HG02840 (cell line): ENCODE measurements around the gene ERVK3-1.
A peak's percentile ranks its signal among the peaks of the same experiment; 100 is the strongest.
"Not testable (repeated sequence)": the region's sequence is repeated elsewhere in the genome, so short reads cannot be mapped to it uniquely, and the experiment has no call there.

Experiments
- ATAC-seq: cut with Tn5 transposase; IDR thresholded peaks from one replicate; pipeline ENCODE4 v1.9.1; 2021; ENCODE audit warnings: mild to moderate bottlenecking, moderate library complexity, moderate number of reproducible peaks; ENCODE audit not compliant: unreplicated experiment, low FRiP score

Gene ERVK3-1

GRCh38 chr19:58338825-58339558 lies 33.8 kb downstream of the ERVK3-1 start:
- ATAC-seq: no peak

DNA sequence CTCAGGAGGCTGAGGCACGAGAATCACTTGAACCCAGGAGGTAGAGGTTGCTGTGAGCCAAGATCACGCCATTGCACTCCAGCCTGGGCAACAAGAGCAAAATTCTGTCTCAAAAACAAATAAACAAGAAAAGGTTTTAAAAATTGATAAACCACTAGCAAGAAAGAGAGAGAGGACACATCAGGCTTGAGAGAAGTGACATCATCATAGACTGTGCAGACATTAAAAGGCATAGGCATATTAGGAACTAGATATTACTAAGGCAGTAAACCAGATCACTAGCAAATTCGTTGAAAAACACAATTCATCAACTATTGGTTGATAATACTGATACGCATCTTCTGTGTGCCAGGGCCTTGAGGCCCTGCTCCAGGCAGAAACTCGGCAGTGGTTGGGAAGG lies 40.4 kb downstream of the ERVK3-1 start:
- ATAC-seq: no peak

GRCh38 chr19:58346961-58347929 lies 42.1 kb downstream of the ERVK3-1 start:
- ATAC-seq: peak; percentile 64

GRCh38 chr19:58348080-58348479 lies 42.9 kb downstream of the ERVK3-1 start:
- not testable (repeated sequence) for ATAC-seq

DNA sequence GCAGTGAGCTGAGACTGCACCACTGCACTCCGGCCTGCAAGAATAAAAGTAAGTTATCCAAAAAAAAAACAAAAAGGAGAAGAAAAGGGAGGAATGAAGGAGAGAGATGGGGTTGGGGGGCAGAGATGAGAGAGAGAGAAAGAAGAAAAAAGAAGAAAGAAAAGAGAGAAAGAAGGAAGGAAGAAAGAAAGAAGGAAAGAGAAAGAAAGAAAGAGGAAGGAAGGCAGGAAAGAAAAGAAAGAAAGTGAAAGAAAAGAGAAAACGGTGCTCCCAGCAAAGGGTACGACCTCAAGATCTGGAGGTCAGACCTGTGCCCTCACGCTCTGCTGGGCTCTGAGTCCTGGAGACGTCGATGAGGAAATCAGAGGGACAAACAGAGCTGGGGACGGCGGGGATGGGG lies 44.4 kb downstream of the ERVK3-1 start:
- no peak for ATAC-seq

- no peak for ATAC-seq
Measured at GRCh38 chr19:58350001-58350861, 45.1 kb downstream of the ERVK3-1 start.

DNA sequence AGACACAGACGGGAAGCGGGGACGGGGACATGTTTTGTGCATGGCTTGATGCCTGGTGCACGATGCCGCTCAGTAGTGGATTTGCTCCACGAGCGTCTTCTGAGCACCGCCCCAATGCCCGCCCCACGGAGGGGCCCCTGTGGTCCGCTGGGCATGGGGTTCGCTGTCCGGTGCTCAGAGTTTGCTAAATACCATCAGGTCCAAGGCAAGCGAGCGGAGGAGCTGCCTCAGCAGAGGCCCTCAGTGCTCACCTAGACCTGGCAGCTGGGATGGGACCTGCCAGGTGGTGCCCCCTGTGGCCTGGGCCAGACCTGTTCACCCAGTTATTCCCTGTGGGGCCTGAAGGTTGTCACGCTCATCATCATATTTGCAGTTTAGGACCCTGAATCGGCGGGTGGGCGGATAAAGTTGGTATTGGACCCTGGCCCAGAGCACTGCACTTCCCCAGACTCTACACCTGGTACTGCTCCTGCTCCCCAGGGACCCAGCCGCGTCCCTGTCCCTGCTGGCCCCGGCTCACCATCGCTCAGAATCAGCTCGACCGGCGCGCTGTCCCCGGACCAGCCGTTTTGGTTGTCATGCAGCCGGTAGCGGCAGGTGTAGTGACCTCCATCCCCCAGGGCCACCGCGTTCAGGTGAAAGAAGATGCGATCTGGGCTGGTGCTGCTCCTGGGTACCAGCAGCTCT lies 45.8 kb downstream of the ERVK3-1 start:
- ATAC-seq: no peak

DNA sequence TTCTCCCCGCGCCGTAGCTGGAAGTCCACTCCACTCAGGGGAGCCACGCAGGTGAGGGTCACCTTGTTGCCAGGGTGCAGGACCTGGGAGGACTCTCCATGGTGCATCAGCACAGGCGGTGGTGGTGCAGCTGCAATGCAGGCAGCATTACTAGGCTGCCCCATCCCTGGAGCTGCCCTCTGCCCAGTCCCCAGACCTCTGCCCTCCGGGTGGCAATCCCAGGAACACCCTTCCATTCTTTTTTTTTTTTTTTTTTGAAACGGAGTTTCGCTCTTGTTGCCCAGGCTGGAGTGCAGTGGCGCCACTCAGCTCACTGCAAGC lies 46.3 kb downstream of the ERVK3-1 start:
- ATAC-seq: no peak

GRCh38 chr19:58351990-58352755 lies 47.0 kb downstream of the ERVK3-1 start:
- ATAC-seq: no peak

- no peak for ATAC-seq
Measured at GRCh38 chr19:58352760-58353671, 47.8 kb downstream of the ERVK3-1 start, which contains the start of gene A1BG. Gene A1BG, minus strand, starts transcription at chr19:58353492. Its CDS starts 55 bp downstream, at chr19:58353437.

DNA sequence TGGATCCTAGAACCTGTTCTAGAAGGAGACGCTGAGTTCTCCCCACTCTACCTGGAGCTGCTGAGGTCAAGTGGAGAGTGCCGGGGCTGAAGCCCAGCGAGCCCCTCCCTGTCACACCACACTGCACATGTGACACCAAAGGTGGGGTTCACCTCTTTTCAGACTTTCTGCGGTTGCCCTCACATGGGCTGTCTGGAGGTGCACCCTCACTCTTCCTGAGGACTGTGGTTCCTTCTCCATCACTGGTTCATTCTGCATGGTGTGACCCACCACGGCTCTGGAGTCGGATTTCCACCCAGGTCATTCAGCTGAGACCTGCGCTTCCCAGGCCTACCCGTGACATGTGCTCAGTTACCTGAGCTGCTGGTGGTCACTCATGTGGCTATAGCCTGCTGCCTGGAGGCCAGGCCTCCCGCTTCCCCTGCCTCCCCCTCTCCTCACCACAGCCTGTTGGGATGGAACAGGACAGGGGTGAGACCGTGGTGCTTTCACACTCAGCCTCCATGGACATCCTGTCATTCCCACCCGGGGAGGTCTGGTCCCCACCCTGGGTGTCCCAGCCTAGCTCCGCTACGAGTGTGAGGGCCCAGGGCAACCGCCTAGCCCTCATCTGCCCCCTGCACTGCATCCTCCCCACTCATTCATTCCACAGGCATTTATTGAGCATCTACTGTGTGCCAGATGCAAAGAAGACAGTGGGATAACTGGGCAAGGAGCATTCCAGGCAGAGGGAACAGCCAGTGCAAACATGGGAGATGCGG lies 48.7 kb downstream of the ERVK3-1 start:
- no peak for ATAC-seq

DNA sequence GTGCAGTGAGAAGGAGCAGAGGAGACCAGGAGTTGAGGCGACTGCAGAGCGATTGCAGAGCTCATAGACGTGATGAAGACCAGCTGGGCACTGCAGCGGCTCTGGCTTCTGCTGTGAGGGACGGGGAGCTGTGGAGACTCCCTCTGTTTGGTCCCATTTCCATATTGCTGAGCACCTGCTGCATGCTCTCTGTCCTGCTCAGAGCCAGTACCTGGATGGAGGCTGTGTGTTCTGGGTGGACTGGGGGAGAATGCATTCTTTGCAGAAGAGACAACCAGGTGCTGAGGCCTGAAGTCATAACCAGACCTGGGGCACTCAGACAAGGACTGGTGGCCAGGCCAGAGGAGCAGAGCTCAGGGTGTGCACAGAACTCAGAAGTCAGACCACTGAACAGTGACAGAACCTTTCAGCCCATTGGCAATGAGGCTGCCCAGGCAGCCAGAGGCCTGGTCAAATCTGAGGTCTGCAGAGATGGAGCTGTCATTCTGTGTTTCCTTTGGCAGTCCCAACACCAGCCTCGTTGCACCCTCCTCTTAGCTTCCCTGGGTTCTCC lies 49.4 kb downstream of the ERVK3-1 start:
- ATAC-seq: no peak

DNA sequence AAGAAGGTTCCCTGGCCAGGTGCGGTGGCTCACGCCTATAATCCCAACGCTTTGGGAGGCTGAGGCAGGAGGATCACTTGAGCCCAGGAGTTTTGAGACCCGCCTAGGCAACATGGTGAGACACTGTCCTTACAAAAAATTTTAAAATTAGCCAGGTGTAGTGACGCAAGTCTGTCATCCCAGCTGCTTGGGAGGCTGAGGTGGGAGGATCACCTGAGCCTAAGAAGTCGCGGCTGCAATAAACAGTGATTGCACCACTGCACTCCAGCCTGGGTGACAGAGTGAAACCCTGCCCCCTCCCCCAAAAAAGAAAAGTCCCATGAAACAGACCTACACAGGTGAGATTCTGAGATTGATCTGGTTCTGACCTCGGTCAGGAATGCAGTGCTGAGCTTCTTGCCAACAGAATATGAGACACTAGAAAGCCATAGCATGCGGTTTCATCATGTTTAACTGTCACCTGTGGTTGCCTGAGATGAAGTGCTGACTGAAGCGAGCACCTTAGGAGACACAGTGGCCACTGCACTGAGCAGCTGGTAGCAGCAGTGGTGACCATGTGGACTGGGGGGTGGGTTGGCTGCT lies 50.1 kb downstream of the ERVK3-1 start:
- ATAC-seq: no peak

- no peak for ATAC-seq
Measured at GRCh38 chr19:58355908-58356765, 51.0 kb downstream of the ERVK3-1 start.

DNA sequence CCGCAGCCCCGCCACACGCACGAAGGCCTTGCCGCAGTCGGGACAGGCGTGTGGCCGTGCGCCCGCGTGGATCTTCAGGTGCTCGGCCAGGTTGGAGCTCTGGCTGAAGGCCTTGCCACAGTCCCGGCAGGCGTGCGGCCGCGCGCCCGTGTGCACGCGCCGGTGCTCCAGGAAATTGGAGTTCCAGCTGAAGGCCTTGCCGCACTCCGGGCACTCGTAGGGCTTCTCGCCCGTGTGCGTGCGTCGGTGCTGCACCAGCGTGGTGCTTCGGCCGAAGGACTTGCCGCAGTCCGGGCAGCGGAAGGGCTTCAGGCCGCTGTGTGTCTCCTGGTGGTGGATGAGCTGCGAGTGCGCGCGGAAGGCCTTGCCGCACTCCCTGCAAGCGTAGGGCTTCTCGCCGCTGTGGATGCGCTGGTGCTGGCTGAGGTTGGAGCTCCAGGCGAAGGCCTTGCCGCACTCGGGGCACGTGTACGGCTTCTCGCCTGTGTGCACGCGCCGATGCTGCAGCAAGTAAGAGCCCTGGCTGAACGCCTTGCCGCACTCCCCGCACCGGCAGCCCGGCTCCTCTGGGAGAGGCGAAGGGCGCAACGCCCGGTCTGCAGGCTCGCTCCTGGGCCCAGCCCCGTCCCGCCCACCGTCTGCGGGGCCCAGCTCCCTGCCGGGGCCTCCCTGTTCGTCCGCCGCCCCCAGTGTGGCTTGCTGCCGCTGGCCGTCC lies 51.7 kb downstream of the ERVK3-1 start:
- no peak for ATAC-seq
